HepG2 (cell line): ENCODE data around the gene PANK4. TPM values are rescaled to one million over a fixed set of nuclear protein-coding genes. Genes with fewer than 3 reads are reported as not detected.

Experiments
- GTF3A ChIP-seq: sonication (generic); formaldehyde crosslinking; conservative IDR thresholded peaks from 2 replicates; pipeline ENCODE4 v1.4.0; 2020; ENCODE audit warnings: mild to moderate bottlenecking, missing genetic modification reagents
- STAT6 ChIP-seq: sonication (generic); formaldehyde crosslinking; IDR thresholded peaks from 2 replicates; pipeline ENCODE4 v1.4.0; 2020; ENCODE audit warnings: missing genetic modification reagents, mild to moderate bottlenecking, borderline replicate concordance
- ZNF276 ChIP-seq: sonication (generic); formaldehyde crosslinking; IDR thresholded peaks from 2 replicates; pipeline ENCODE4 v1.4.0; 2020; ENCODE audit warnings: mild to moderate bottlenecking, low read depth, missing genetic modification reagents
- ZNF350 ChIP-seq: sonication (generic); formaldehyde crosslinking; IDR thresholded peaks from 2 replicates; pipeline ENCODE4 v1.4.0; 2020; ENCODE audit warnings: mild to moderate bottlenecking, low read depth, missing genetic modification reagents, borderline replicate concordance
- ZNF383 ChIP-seq: sonication (generic); formaldehyde crosslinking; IDR thresholded peaks from 2 replicates; pipeline ENCODE4 v1.4.0; 2020; ENCODE audit warnings: missing genetic modification reagents, mild to moderate bottlenecking, borderline replicate concordance
- ZNF761 ChIP-seq: sonication (generic); formaldehyde crosslinking; conservative IDR thresholded peaks from 2 replicates; pipeline ENCODE4 v1.4.0; 2020; ENCODE audit warnings: mild to moderate bottlenecking, missing genetic modification reagents
- polyA plus RNA-seq, 8 experiments: library from polyadenylated mRNA; depleted of rRNA in 3 of 8; stranded (reverse) in 7 of 8; unstranded in 1 of 8; fragments of >200 nt; fragmentation: Illumina TruSeq in 4 of 8; extraction: Trizol in 4 of 8; gene quantifications; 2 replicates each; pipeline versions ENCODE4 v1.2.1 to v1.2.3, GENCODE V29; 2011 to 2016; ENCODE audit warnings: low read depth in 4 of 8, missing spikeins in 1 of 8, mixed read lengths in 1 of 8; ENCODE audit not compliant: insufficient read depth in 1 of 8
- total RNA-seq, 5 experiments: library from RNA; depleted of rRNA; stranded (reverse); fragments of >200 nt; fragmentation: Illumina TruSeq; extraction: Trizol; gene quantifications; 2 replicates each; pipeline ENCODE4 v1.2.3, GENCODE V29; 2016; ENCODE audit warnings: low read depth in 1 of 5
- TF ChIP-seq, protein P1 (sequence below): sonication (generic); formaldehyde crosslinking; IDR thresholded peaks from 2 replicates; pipeline ENCODE4 v1.4.0; 2020; ENCODE audit warnings: missing genetic modification reagents
- TF ChIP-seq, protein P2 (sequence below): sonication (generic); formaldehyde crosslinking; IDR thresholded peaks from 2 replicates; pipeline ENCODE4 v1.4.0; 2020; ENCODE audit warnings: missing genetic modification reagents
- TF ChIP-seq, protein P3 (sequence below): sonication (generic); formaldehyde crosslinking; IDR thresholded peaks from 2 replicates; pipeline ENCODE4 v1.4.0; 2020; ENCODE audit warnings: missing genetic modification reagents, borderline replicate concordance
- TF ChIP-seq, protein P4 (sequence below): sonication (generic); formaldehyde crosslinking; IDR thresholded peaks from 2 replicates; pipeline ENCODE4 v1.9.0; 2021; ENCODE audit warnings: missing genetic modification reagents, borderline replicate concordance

Gene PANK4
- total and polyA plus RNA-seq, 2 of the 13 experiments (the other 11 are each of a cell fraction or from before 2014, with no cell fraction given), result 17.4 to 19.3 TPM

- TF ChIP-seq, protein P1, sequence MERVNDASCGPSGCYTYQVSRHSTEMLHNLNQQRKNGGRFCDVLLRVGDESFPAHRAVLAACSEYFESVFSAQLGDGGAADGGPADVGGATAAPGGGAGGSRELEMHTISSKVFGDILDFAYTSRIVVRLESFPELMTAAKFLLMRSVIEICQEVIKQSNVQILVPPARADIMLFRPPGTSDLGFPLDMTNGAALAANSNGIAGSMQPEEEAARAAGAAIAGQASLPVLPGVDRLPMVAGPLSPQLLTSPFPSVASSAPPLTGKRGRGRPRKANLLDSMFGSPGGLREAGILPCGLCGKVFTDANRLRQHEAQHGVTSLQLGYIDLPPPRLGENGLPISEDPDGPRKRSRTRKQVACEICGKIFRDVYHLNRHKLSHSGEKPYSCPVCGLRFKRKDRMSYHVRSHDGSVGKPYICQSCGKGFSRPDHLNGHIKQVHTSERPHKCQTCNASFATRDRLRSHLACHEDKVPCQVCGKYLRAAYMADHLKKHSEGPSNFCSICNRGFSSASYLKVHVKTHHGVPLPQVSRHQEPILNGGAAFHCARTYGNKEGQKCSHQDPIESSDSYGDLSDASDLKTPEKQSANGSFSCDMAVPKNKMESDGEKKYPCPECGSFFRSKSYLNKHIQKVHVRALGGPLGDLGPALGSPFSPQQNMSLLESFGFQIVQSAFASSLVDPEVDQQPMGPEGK (CRISPR knock-in tag), result peak; percentile 63; the same call in 1 of the 2 replicates
- TF ChIP-seq STAT6 (no peak), GTF3A (no peak), ZNF276 (no peak), ZNF350 (CRISPR knock-in tag) (no peak), ZNF761 (CRISPR knock-in tag) (no peak), ZNF383 (CRISPR knock-in tag) (no peak)
- TF ChIP-seq, protein P2, sequence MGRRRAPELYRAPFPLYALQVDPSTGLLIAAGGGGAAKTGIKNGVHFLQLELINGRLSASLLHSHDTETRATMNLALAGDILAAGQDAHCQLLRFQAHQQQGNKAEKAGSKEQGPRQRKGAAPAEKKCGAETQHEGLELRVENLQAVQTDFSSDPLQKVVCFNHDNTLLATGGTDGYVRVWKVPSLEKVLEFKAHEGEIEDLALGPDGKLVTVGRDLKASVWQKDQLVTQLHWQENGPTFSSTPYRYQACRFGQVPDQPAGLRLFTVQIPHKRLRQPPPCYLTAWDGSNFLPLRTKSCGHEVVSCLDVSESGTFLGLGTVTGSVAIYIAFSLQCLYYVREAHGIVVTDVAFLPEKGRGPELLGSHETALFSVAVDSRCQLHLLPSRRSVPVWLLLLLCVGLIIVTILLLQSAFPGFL (CRISPR knock-in tag), result no peak
- TF ChIP-seq, protein P3, sequence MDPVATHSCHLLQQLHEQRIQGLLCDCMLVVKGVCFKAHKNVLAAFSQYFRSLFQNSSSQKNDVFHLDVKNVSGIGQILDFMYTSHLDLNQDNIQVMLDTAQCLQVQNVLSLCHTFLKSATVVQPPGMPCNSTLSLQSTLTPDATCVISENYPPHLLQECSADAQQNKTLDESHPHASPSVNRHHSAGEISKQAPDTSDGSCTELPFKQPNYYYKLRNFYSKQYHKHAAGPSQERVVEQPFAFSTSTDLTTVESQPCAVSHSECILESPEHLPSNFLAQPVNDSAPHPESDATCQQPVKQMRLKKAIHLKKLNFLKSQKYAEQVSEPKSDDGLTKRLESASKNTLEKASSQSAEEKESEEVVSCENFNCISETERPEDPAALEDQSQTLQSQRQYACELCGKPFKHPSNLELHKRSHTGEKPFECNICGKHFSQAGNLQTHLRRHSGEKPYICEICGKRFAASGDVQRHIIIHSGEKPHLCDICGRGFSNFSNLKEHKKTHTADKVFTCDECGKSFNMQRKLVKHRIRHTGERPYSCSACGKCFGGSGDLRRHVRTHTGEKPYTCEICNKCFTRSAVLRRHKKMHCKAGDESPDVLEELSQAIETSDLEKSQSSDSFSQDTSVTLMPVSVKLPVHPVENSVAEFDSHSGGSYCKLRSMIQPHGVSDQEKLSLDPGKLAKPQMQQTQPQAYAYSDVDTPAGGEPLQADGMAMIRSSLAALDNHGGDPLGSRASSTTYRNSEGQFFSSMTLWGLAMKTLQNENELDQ (CRISPR knock-in tag), result no peak
- TF ChIP-seq, protein P4, sequence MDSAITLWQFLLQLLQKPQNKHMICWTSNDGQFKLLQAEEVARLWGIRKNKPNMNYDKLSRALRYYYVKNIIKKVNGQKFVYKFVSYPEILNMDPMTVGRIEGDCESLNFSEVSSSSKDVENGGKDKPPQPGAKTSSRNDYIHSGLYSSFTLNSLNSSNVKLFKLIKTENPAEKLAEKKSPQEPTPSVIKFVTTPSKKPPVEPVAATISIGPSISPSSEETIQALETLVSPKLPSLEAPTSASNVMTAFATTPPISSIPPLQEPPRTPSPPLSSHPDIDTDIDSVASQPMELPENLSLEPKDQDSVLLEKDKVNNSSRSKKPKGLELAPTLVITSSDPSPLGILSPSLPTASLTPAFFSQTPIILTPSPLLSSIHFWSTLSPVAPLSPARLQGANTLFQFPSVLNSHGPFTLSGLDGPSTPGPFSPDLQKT (CRISPR knock-in tag), result no peak; the same call in 1 of the 2 replicates
These were observed at the start of gene PANK4 (continued) for GRCh38 chr1:2525920-2526823.
